Upper lobe of left lung (tissue), 4 donors: Measurements from ENCODE around the gene VDAC1.

Source experiments
- EP300 ChIP-seq, 4 donors: sonication (generic); formaldehyde crosslinking; IDR thresholded peaks; one replicate each; pipeline ENCODE4 v1.5.1; 2017; ENCODE audit warnings: antibody characterized with exemption in 4 of 4, control low read depth in 2 of 4
- POLR2A ChIP-seq, 4 donors: fragments of 450-650 bp; IDR thresholded peaks; one replicate each; pipeline ENCODE4 v1.5.1; 2016 to 2017; ENCODE audit warnings: antibody characterized with exemption in 4 of 4, mild to moderate bottlenecking in 2 of 4
- POLR2AphosphoS5 ChIP-seq, 2 donors: sonication (generic); formaldehyde crosslinking; IDR thresholded peaks; one replicate each; pipeline ENCODE4 v1.5.1; 2017; ENCODE audit warnings: antibody characterized with exemption in 2 of 2
- TF ChIP-seq, protein P1 (sequence below), 6 experiments: fragments of 450-650 bp in 4 of 6; fragments of 200-600 bp in 2 of 6; sonication (generic) in 2 of 6; IDR thresholded peaks; one replicate each; pipeline ENCODE4 v1.5.1; 2016 to 2019; ENCODE audit warnings: antibody characterized with exemption in 6 of 6

DNA sequence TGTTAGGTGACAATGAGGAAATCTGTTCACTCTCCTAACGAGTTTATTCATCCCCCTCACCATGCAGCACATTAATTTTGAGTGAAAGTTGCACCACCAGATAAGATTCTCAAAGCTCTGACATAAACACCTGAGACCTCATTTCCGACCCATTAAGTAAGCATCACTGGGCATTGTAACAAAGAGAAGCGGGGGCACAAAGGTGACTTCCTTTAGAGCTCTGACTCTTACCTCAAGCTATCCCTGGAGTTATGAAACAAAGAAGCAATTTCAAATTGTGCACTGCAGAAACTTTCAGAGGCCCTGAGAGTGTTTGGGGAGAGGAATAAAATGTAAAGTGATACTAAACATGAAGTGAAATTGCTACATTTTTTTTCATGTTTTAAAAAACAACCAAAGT is 65.8 kb downstream of the VDAC1 start:
- TF ChIP-seq, protein P1, sequence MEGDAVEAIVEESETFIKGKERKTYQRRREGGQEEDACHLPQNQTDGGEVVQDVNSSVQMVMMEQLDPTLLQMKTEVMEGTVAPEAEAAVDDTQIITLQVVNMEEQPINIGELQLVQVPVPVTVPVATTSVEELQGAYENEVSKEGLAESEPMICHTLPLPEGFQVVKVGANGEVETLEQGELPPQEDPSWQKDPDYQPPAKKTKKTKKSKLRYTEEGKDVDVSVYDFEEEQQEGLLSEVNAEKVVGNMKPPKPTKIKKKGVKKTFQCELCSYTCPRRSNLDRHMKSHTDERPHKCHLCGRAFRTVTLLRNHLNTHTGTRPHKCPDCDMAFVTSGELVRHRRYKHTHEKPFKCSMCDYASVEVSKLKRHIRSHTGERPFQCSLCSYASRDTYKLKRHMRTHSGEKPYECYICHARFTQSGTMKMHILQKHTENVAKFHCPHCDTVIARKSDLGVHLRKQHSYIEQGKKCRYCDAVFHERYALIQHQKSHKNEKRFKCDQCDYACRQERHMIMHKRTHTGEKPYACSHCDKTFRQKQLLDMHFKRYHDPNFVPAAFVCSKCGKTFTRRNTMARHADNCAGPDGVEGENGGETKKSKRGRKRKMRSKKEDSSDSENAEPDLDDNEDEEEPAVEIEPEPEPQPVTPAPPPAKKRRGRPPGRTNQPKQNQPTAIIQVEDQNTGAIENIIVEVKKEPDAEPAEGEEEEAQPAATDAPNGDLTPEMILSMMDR (IDR thresholded peaks at IDR 0.05) = no peak
- TF ChIP-seq POLR2A (IDR thresholded peaks at IDR 0.05) = no peak
- no peak for TF ChIP-seq EP300 (IDR thresholded peaks at IDR 0.05)
- TF ChIP-seq POLR2AphosphoS5 (IDR thresholded peaks at IDR 0.05) = no peak
